A549 treated with dexamethasone at 1 μM for 4 hours (cell line): ENCODE measurements around the gene GNG8. TPM values are rescaled to one million over a fixed set of nuclear protein-coding genes. Genes with fewer than 3 reads are reported as not detected.

ENCODE experiments used
- total RNA-seq: library from RNA; stranded (reverse); fragments of 200-300 nt; extraction: Qiagen RNA extraction; gene quantifications from 5 replicates; pipeline ENCODE4 v1.2.3, GENCODE V29; 2022

The GNG8 gene
- not detected in 5 replicates for total RNA-seq

DNA sequence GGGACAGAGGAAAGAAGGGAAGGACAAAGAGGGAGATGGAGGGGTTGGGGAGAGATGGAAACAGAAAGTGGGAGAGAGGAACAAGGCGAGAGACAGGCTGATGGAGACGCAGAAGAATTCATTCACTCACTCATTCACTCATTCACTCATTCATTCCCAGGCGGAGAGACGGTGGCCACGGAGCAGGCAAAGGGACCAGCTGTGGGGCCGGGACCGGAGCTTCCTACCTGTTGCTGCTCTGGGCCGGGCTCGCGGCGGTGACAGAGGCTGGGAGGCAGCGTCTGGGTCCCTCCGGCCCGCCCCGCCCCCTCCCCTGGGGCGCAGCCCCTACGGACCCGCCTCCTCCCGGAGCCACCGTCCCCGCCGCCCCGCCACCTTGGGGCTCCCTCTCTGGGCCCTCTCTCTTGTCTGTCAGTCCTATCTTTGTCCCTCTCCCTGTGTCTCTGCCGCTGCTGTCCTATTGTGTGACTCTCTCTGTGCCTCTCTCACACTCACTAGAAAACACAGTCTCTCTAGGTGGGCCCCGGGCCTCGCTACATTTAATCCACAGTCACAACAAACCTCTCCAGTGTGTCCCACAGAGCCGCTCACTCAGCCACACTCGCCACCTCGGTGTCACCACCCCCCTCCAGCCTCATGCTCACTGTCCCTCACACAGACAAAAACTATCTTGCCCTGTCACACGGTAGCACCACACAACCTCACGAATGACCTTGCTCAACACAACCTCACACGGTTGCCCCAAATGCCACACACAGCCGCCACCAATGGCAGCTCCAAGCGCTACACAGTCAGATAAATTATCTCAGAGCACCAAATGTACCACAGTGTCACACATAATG, at the start of gene GNG8:
Gene GNG8 (minus strand): TSS at position 283 of the 842 bp plus-strand sequence. CDS start 1,520 bp downstream, outside the sequence.

DNA sequence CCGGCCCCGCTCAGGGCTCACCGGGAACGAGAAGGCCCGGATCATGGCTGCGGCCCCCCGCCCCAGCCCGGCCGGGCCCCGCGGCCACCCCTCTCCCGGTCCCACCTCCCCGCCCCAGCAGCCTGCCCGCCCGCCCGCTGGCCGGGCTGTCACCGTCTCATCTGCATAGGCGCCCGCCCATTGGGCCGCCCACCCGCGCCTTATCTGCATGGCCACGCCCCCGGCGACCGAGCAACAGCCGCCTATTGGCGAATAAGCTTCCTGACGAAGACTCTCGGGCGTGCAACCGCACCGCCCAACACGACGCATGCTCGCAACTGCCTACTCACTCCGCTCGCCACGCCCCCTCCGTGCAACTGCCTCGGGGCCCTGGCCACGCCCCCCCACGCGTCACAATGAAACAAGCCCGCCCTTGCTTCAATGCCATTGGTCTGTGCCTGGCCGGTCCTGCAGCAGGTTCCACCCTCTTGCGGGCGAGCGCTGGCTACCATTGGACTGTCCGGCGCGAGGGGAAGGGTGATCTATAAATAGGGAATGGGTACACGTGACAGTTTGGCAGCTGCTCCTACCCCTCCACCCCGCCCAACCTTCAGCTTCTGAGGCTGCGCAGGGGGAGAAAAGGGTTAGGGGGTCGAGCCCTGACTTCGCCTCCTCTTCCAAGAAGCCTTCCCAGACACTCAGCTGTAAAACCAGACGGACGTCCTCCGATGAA, 25.2 kb upstream of the GNG8 start, which contains the start of gene DACT3:
Gene DACT3 (minus strand): TSS at position 163 of the 712 bp plus-strand sequence. CDS start 118 bp downstream, at position 45.

DNA sequence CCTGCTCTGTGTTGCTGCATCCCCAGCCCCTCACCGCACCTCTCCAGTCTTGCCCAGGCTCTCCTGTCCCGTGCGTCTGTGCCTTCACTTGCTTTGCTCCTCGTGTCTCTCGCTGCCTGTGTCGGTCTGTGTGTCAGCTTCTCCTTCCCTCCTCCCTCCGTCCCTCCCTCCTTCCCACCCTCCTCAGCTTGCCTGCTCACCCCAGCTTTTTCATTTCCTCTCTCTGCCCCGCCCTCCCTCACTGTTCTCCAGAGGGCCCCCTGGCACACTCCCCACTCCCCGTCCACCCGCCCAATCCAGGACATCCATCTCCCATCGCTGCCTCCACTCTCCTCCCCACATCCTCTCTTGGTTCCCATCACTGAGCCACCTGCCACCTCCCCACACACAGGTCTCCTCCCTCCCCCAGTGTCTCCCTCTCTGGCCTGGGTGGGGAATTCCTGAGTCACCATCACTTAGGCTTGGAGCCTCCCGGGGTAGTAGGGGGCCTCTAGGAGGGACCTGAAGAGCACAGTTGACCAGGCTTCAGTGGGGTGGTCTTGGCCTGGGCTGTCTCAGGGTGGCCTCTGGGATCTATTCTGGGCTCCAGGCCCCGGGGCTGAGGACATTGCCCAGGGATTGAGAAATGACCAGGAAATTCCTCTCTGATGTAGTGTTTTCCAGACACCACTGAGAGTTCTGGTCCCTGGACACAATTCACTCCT, 10.9 kb downstream of the GNG8 start, which contains the start of gene PTGIR:
Gene PTGIR (minus strand): TSS at position 132 of the 704 bp plus-strand sequence. CDS start 864 bp downstream, outside the sequence.

DNA sequence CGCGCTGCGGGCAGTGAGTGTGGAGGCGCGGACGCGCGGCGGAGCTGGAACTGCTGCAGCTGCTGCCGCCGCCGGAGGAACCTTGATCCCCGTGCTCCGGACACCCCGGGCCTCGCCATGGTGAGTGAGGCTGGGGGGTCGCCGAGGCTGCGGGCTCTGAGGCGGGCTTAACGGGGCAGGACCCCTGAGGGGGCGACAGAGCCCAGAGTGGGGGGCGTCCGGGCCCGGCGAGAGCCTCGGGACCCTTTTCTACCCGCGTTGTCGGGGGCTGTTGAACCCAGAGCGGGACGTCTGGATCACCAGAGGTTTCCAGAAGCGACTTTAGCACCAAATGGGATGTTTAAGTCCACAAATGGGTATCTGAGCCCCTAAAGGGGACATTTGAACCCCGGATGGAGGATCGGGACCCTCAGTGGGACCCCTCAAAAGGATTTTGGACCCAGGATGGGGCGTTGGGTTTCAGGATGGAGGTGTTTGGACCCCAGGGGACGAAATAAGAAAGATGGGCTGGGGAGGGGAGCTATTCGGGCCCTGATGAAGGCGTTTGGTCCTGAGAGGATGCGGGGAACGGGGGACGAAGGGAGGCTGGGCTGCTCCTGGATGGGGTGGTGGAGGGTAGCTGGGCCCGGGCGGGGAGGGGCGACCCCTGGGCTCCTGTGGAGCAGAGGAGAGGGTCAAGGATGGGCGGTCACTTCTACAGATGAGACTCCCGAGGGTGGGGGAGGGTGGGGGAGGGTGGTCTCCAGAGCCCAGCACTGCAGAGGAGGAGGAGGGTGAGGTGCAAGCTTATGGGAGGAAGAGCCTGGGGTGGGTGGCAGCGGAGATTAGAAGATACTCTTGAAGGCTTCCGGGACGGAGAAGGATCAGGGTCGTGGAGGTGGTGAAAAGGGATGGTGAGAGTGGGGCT, 34.4 kb downstream of the GNG8 start, which contains the start of gene CALM3:
Gene CALM3 (plus strand): TSS at position 13 of the 907 bp plus-strand sequence. CDS start 105 bp downstream, at position 118.

Other genes with a start within 250 kb of the GNG8 start
- not detected in 5 replicates for gene CCDC8, start 222.6 kb downstream of the GNG8 start, total RNA-seq
- gene PNMA8C, start 207.3 kb downstream of the GNG8 start, total RNA-seq = not detected in 5 replicates
- gene PNMA8A, start 164.6 kb downstream of the GNG8 start, total RNA-seq = 8.1 to 9.4 TPM (median 9.1 TPM) in 5 replicates
- 0.02 TPM in 1 of 5 replicates, not detected in the others for gene PNMA8B, start 140.3 kb downstream of the GNG8 start, total RNA-seq
- 191 to 275 TPM (median 258 TPM) in 5 replicates for gene CALM3, start 34.9 kb downstream of the GNG8 start, total RNA-seq
- 0.14 TPM in 1 of 5 replicates, not detected in the others for gene PTGIR, start 11.1 kb downstream of the GNG8 start, total RNA-seq
- 0.17 to 0.29 TPM (median 0.26 TPM) in 5 replicates for gene DACT3, start 25.0 kb upstream of the GNG8 start, total RNA-seq
- gene PRKD2, start 80.9 kb upstream of the GNG8 start, total RNA-seq = 19.7 to 33.9 TPM (median 28.2 TPM) in 5 replicates
- 14.1 to 21.1 TPM (median 19.7 TPM) in 5 replicates for gene FKRP, start 109.9 kb upstream of the GNG8 start, total RNA-seq
- 53.3 to 91.6 TPM (median 86.9 TPM) in 5 replicates for gene STRN4, start 110.2 kb upstream of the GNG8 start, total RNA-seq
- gene SLC1A5, start 152.4 kb upstream of the GNG8 start, total RNA-seq = 201 to 260 TPM (median 234 TPM) in 5 replicates
- gene AP2S1, start 214.6 kb upstream of the GNG8 start, total RNA-seq = 248 to 266 TPM (median 249 TPM) in 5 replicates
- gene ARHGAP35, start 224.8 kb upstream of the GNG8 start, total RNA-seq = 22.0 to 36.1 TPM (median 34.3 TPM) in 5 replicates